ENCODE data around the gene MXD3.

MXD3 gene

GRCh38 chr5:177339107-177339638 is 27.5 kb upstream of the MXD3 start:
- DNase-seq = no peak

- DNase-seq = no peak
Observed at GRCh38 chr5:177338251-177339106, 26.8 kb upstream of the MXD3 start.

GRCh38 chr5:177336603-177337494 is 25.2 kb upstream of the MXD3 start:
- DNase-seq = no peak

GRCh38 chr5:177336112-177336511 is 24.4 kb upstream of the MXD3 start:
- DNase-seq = peak; percentile 62

- DNase-seq = no peak
Observed at GRCh38 chr5:177335701-177336065, 24.0 kb upstream of the MXD3 start.

- DNase-seq = no peak
Observed at GRCh38 chr5:177334781-177335700, 23.3 kb upstream of the MXD3 start.

- DNase-seq = no peak
Observed at GRCh38 chr5:177334155-177334551, 22.5 kb upstream of the MXD3 start.

GRCh38 chr5:177333420-177334154 is 21.9 kb upstream of the MXD3 start:
- DNase-seq = no peak

GRCh38 chr5:177332896-177333260 is 21.2 kb upstream of the MXD3 start:
- DNase-seq = no peak

GRCh38 chr5:177332031-177332895 is 20.6 kb upstream of the MXD3 start:
- no peak for DNase-seq

- DNase-seq = no peak
Observed at GRCh38 chr5:177330991-177331842, 19.5 kb upstream of the MXD3 start.

GRCh38 chr5:177329883-177330282 is 18.2 kb upstream of the MXD3 start:
- DNase-seq = no peak

- no peak for DNase-seq
Observed at GRCh38 chr5:177328545-177329231, 17.0 kb upstream of the MXD3 start.

GRCh38 chr5:177327539-177328522 is 16.1 kb upstream of the MXD3 start:
- no peak for DNase-seq

- no peak for DNase-seq
Observed at GRCh38 chr5:177325868-177326381, 14.2 kb upstream of the MXD3 start.

GRCh38 chr5:177320879-177321278 is 9.2 kb upstream of the MXD3 start:
- no peak for DNase-seq

- DNase-seq = peak; percentile 46
Observed at GRCh38 chr5:177319913-177320588, 8.4 kb upstream of the MXD3 start.

Data from activated CD4-positive, alpha-beta T cell treated with anti-CD3 and anti-CD28 coated beads for 48 hours (primary cell).